Activated CD4-positive, alpha-beta T cell treated with anti-CD3 and anti-CD28 coated beads for 1 hour (primary cell): ENCODE results near the gene RAET1G.
"Not testable (repeated sequence)": the region's sequence is repeated elsewhere in the genome, so short reads cannot be mapped to it uniquely, and the experiment has no call there.

ENCODE experiments used
- DNase-seq: peaks from one replicate; pipeline ENCODE4 v3.0.0-alpha.2; 2020

Gene RAET1G

GRCh38 chr6:149922642-149923326 is at the start of gene RAET1G:
TSS of gene RAET1G (minus strand) at chr6:149923121. CDS start at chr6:149923010, 111 bp downstream.
- peak; percentile 66 for DNase-seq

DNA sequence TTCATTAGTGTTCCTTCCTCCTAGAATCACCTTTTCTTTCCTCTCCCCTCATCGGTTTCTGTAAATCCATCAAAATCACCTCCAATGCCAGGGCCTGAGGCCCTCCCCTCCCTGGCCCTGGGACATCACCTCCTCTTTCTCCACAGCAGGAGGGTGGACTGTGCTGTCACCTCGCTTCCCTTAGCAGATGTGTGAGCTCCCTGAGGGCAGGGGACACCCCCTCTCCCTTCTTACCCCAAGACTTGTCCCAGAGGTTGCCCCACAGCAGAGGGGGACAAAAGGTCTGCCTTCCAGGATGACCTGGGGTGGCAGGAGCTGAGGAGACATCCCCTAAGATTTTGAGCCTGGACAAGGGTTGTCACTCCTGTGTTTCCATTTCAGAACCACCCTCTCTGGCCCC is 46.7 kb upstream of the RAET1G start:
- no peak for DNase-seq

DNA sequence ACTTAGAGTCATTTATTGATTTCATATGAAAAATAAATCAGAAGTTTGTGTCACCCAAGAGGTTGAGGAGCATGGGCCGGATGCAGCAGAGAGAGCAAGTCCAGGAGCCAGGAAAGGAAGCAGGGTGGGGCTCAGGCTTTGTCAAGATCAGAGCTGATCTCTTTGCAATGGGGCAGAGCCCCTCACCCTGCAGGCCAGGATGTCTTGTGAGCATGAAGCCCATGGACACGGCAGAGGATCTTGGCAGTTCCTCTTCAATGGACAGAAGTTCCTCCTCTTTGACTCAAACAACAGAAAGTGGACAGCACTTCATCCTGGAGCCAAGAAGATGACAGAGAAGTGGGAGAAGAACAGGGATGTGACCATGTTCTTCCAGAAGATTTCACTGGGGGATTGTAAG is 46.0 kb upstream of the RAET1G start:
- DNase-seq = not testable (repeated sequence)

DNA sequence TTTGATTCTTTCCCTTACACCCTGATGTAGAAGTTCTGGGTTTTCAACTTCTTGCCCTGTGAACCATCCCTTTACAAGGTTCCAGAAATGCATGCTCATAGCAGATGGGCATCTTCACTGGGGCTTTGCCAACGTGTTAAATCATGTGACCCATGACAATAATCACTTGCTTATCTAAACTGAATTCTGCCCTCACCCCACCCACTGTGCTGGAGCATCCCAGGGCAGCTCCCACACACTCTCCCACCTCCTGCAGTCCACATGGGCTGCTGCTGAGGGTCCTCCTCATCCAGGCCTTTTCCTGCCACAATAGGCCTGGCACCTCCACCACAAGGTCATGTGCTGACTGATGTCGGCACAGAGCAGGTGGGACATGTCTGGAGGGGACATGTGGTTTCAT is 45.1 kb upstream of the RAET1G start:
- not testable (repeated sequence) for DNase-seq

DNA sequence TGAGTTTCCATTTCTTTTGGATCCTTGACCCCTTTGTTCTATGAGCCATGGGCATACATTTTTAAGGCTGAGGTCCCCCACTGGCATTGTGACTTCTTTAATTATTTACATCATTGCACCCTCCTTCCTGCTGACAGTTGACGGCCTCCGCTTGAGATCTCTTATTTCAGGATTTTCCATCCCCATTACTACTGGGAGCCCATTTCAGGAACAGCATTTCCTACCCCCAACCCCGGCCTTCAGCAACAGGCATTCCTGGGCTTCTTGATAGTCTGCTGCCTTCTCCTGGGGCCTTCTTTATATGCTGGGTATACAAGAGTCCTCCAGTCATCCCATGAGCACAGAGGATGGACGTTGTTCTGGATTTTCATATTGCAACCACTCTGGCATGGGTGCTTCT is 44.7 kb upstream of the RAET1G start:
- no peak for DNase-seq

GRCh38 chr6:149966319-149966718 is 43.4 kb upstream of the RAET1G start:
- DNase-seq = not testable (repeated sequence)

- DNase-seq = no peak
Observed at GRCh38 chr6:149965194-149966020, 42.5 kb upstream of the RAET1G start.

DNA sequence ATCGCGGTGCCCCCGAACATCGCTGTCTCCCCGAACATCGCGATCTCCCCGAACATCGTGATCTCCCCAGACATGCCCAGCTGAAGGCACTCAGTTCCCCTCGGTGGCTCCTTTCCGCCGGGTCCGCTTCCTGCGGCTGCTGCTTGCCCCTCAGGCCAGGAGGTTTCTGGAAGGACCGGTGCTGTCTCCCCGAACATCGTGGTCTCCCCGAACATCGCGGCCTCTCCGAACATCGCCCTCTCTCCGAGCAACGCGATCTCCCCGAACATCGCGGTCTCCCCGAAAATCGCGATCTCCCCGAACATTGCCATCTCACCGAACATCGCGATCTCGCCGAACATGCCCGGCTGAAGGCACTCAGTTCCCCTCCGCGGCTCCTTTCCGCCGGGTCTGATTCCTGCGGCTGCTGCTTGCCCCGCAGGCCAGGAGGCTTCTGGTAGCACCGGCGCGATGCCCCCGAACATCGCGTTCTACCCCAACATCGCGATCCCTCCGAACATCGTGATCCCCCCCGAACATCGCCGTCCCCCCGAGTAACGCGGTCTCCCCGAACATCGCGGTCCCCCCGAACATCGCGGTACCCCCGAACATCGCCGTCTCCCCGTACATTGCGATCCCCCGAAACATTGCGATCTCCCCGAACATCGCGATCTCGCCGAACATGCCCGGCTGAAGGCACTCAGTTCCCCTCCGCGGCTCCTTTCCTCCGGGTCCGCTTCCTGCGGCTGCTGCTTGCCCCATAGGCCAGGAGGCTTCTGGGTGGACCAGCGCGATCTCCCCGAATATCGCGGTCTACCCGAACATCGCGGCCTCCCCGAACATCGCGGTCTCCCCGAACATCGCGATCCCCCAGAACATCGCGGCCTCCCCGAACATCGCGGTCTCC is 41.6 kb upstream of the RAET1G start:
- no peak for DNase-seq

GRCh38 chr6:149963462-149964307 is 40.8 kb upstream of the RAET1G start, which contains the start of gene ULBP1:
TSS of gene ULBP1 (plus strand) at chr6:149963943. CDS start at chr6:149964050, 107 bp downstream.
- DNase-seq = peak; percentile 55

GRCh38 chr6:149963212-149963461 is 40.2 kb upstream of the RAET1G start:
- DNase-seq = no peak

DNA sequence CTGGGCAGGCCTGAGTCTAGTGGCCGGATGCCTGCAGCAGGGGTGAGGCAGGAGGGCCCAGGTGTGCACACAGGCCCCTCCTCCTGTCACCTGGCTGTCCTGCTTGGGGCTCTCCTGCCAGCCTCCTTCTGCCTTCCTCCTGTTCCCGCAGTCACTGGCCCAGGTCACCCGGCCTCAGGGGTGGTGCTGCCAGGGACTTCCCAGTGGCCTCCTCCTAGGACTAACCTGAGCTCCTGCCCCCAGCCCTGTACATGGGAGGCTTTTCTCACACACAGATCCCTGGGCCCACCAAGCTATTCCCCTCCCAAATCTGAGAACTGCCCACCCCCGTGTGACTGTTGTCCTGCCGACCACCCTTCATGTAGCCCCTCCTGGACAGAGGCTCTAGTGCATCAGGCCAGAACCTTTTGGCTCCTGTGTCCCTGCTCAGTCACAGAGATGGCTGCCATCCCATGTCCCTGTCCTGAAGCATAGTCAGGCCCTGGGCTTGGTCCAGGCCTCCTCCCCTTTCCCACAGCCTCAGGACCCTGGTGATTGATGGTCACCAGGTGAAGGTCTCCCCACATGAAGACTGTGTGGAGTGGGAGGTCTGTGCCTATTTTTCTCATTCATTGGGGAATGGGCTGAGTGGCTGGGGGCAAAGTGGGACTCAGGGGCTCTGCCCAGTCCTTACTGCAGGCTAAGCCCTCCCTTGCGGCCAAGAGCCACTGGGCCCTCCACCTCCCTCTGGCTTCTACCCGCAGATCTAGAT is 39.7 kb upstream of the RAET1G start:
- no peak for DNase-seq

GRCh38 chr6:149961728-149962425 is 39.0 kb upstream of the RAET1G start:
- DNase-seq = no peak

- no peak for DNase-seq
Observed at GRCh38 chr6:149960488-149960887, 37.6 kb upstream of the RAET1G start.

- DNase-seq = not testable (repeated sequence)
Observed at GRCh38 chr6:149959806-149960205, 36.9 kb upstream of the RAET1G start.

GRCh38 chr6:149958124-149958523 is 35.2 kb upstream of the RAET1G start:
- not testable (repeated sequence) for DNase-seq

DNA sequence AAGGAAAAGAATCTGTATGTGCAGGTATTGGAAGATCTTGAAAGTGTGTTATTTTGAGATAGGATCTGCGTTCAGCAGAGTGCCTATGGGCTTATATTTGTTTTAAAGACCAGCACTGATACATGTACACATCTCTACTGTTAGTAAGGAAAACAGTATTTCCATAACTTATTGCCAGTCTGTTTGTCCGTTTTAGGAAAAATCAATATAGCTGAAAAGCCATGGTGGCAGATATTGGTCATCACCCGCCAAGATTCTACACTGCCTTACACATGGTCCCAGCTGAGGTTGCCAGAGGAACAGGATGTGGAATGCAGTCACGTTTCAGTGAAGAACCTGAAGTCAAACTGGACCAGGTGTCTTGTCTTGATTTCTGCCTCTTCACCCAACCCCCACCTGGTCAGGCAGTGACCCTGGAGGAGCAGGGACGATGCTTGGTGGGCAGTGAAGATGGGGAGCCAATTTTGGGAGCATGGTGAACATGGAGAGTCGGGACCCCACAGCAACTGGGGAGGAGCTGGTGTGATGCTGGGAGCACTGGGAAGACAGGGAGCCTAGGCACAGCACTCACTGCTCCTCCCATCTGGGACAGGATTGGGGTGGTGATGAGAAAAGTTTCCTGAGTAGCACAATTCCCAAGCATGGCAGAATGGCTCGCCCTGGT is 32.9 kb upstream of the RAET1G start:
- not testable (repeated sequence) for DNase-seq

- DNase-seq = not testable (repeated sequence)
Observed at GRCh38 chr6:149954984-149955653, 32.2 kb upstream of the RAET1G start.

GRCh38 chr6:149954328-149954983 is 31.5 kb upstream of the RAET1G start:
- DNase-seq = not testable (repeated sequence)

DNA sequence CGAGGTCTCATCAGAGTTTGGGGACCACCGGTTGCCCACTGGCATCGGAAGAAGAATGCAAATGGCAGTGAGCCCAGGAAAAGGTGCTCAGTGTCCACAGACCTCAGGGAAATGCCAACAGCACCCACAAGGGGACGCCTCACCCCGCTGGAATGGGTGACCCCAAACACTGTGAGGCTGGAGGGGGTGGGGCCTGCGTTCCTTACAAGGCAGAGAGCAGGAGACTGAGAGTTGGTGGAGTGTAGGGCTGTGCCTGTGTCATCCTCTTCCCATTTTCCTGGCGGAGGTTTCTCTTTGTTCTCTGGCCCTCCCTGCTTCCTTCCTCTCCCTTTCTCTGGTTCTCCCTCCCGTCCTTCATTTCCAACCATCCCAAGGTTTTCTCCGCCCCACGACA is 31.0 kb upstream of the RAET1G start:
- DNase-seq = not testable (repeated sequence)
